IMR-90 (cell line): ENCODE data around the gene CREG2. TPM values are rescaled to one million over a fixed set of nuclear protein-coding genes. Genes with fewer than 3 reads are reported as not detected.

Source experiments
- ATAC-seq: fragments of 200-7000 bp; cut with Tn5 transposase; 2 replicates; pipeline ENCODE4 v1.9.1; 2020; ENCODE audit warnings: low read depth, mild to moderate bottlenecking, moderate library complexity
- BruUV-seq: library from RNA; stranded (reverse); fragments of 400-500 nt; replicated peaks from 2 replicates; lab custom pipeline; 2021; lab: Mats Ljungman, UMichigan
- CTCF ChIA-PET: fragments of 300-600 bp; formaldehyde crosslinking; extraction: SDS; loops from one replicate; lab custom pipeline; 2021; ENCODE audit warnings: antibody characterized with exemption; lab: Yijun Ruan, JAX
- POLR2A ChIA-PET: fragments of 300-600 bp; sonication (Branson Sonifier 250); formaldehyde crosslinking; loops from one replicate; lab custom pipeline; 2022; ENCODE audit warnings: antibody characterized with exemption; ENCODE audit not compliant: unreplicated experiment; lab: Charles Lee
- DNase-seq: peaks from one replicate; pipeline ENCODE4 v3.0.0; 2013
- H2AFZ ChIP-seq: replicated peaks from 2 replicates; pipeline ENCODE3; 2013; ENCODE audit warnings: low read length, mild to moderate bottlenecking; ENCODE audit not compliant: poor library complexity
- H2AK5ac ChIP-seq: 2 replicates; pipeline ENCODE4 v1.6.1; 2013; ENCODE audit warnings: low read depth, low read length, inconsistent platforms
- H2AK9ac ChIP-seq: replicated peaks from 2 replicates; pipeline ENCODE3; 2013; ENCODE audit warnings: mild to moderate bottlenecking, low read depth, low read length, moderate library complexity; ENCODE audit not compliant: poor library complexity
- H2BK120ac ChIP-seq: 2 replicates; pipeline ENCODE4 v1.6.1; 2013; ENCODE audit warnings: low read depth, low read length, inconsistent platforms
- H2BK15ac ChIP-seq: 3 replicates; pipeline ENCODE4 v1.6.1; 2013; ENCODE audit warnings: low read depth, low read length, inconsistent platforms
- H2BK20ac ChIP-seq: 2 replicates; pipeline ENCODE4 v1.6.1; 2013; ENCODE audit warnings: low read depth, mild to moderate bottlenecking, inconsistent platforms, low read length, moderate library complexity
- H2BK5ac ChIP-seq: 2 replicates; pipeline ENCODE4 v1.6.1; 2013; ENCODE audit warnings: mild to moderate bottlenecking, low read depth, low read length, inconsistent platforms; ENCODE audit not compliant: poor library complexity, severe bottlenecking
- H3K14ac ChIP-seq: replicated peaks from 2 replicates; pipeline ENCODE4 v1.6.1; 2013; ENCODE audit warnings: low read depth, low read length, inconsistent platforms
- H3K18ac ChIP-seq: 2 replicates; pipeline ENCODE4 v1.6.1; 2013; ENCODE audit warnings: low read depth, low read length, control low read depth
- H3K23ac ChIP-seq: 2 replicates; pipeline ENCODE4 v1.6.1; 2013; ENCODE audit warnings: low read depth, low read length, inconsistent platforms
- H3K27ac ChIP-seq: 2 replicates; pipeline ENCODE4 v1.5.1; 2013; ENCODE audit warnings: mild to moderate bottlenecking, control low read depth, low read length; ENCODE audit not compliant: insufficient read depth
- H3K27me3 ChIP-seq: 2 replicates; pipeline ENCODE4 v1.6.1; 2013; ENCODE audit warnings: low read length; ENCODE audit not compliant: control insufficient read depth, insufficient read depth
- H3K36me3 ChIP-seq: 2 replicates; pipeline ENCODE4 v1.6.1; 2013; ENCODE audit warnings: low read length, mixed read lengths; ENCODE audit not compliant: control insufficient read depth, insufficient read depth
- H3K4ac ChIP-seq: 2 replicates; pipeline ENCODE4 v1.6.1; 2013; ENCODE audit warnings: low read depth, low read length, inconsistent platforms
- H3K4me1 ChIP-seq: 2 replicates; pipeline ENCODE4 v1.6.1; 2013; ENCODE audit warnings: low read length, mixed read lengths; ENCODE audit not compliant: control insufficient read depth, insufficient read depth
- H3K4me2 ChIP-seq: 2 replicates; pipeline ENCODE4 v1.6.1; 2013; ENCODE audit warnings: low read depth, mild to moderate bottlenecking, control low read depth, low read length, moderate library complexity
- H3K4me3 ChIP-seq: 2 replicates; pipeline ENCODE4 v1.5.1; 2013; ENCODE audit warnings: low read depth, mild to moderate bottlenecking, control low read depth, low read length, moderate library complexity; ENCODE audit not compliant: insufficient read depth
- H3K56ac ChIP-seq: 2 replicates; pipeline ENCODE4 v1.6.1; 2013; ENCODE audit warnings: low read length, inconsistent platforms; ENCODE audit not compliant: insufficient read depth; ENCODE audit errors: extremely low read depth
- H3K79me1 ChIP-seq, 2 experiments: 2 replicates each; pipeline ENCODE4 v1.6.1; 2013; ENCODE audit warnings: low read length in 2 of 2, inconsistent platforms in 1 of 2, low read depth in 1 of 2
- H3K9ac ChIP-seq: 2 replicates; pipeline ENCODE4 v1.6.1; 2013; ENCODE audit warnings: low read depth, low read length, control low read depth
- H3K9me1 ChIP-seq: 2 replicates; pipeline ENCODE4 v1.6.1; 2013; ENCODE audit warnings: low read length, inconsistent platforms; ENCODE audit not compliant: insufficient read depth
- H3K9me3 ChIP-seq: 2 replicates; pipeline ENCODE4 v1.6.1; 2013; ENCODE audit warnings: low read length; ENCODE audit not compliant: control insufficient read depth, insufficient read depth
- H4K20me1 ChIP-seq: 2 replicates; pipeline ENCODE4 v1.6.1; 2013; ENCODE audit warnings: low read length, inconsistent platforms; ENCODE audit not compliant: insufficient read depth
- H4K5ac ChIP-seq: 2 replicates; pipeline ENCODE4 v1.6.1; 2013; ENCODE audit warnings: mild to moderate bottlenecking, low read depth, low read length, control low read depth
- H4K8ac ChIP-seq, 2 experiments: 2 replicates each; pipeline ENCODE4 v1.6.1; 2013; ENCODE audit warnings: low read depth in 2 of 2, low read length in 2 of 2, control low read depth in 1 of 2, inconsistent platforms in 1 of 2
- H4K91ac ChIP-seq: 2 replicates; pipeline ENCODE4 v1.6.1; 2013; ENCODE audit warnings: low read depth, low read length, inconsistent platforms; ENCODE audit not compliant: insufficient read depth
- BHLHE40 ChIP-seq: fragments of 150-350 bp; IDR thresholded peaks from 2 replicates; pipeline ENCODE4 v1.6.1; 2016; ENCODE audit warnings: mild to moderate bottlenecking, low read depth, low read length
- CEBPB ChIP-seq: IDR thresholded peaks from 2 replicates; pipeline ENCODE4 v1.6.1; 2012; ENCODE audit warnings: low read depth, low read length, improper control_type of control experiment
- CHD1 ChIP-seq: IDR thresholded peaks from 2 replicates; pipeline ENCODE4 v1.6.1; 2012; ENCODE audit warnings: low read depth, low read length, improper control_type of control experiment
- CTCF ChIP-seq: conservative IDR thresholded peaks from 2 replicates; pipeline ENCODE4 v1.5.1; 2012; ENCODE audit warnings: mild to moderate bottlenecking, low read depth, low read length, improper control_type of control experiment
- ELK1 ChIP-seq: fragments of 150-350 bp; IDR thresholded peaks from 2 replicates; pipeline ENCODE4 v1.6.1; 2016; ENCODE audit warnings: low read depth, mild to moderate bottlenecking, low read length, moderate library complexity, borderline replicate concordance
- FOS ChIP-seq: fragments of 150-350 bp; IDR thresholded peaks from 2 replicates; pipeline ENCODE4 v1.6.1; 2016; ENCODE audit warnings: low read depth, low read length
- MAFK ChIP-seq: IDR thresholded peaks from 2 replicates; pipeline ENCODE4 v1.6.1; 2012; ENCODE audit warnings: low read depth, low read length, improper control_type of control experiment
- MAZ ChIP-seq: IDR thresholded peaks from 2 replicates; pipeline ENCODE4 v1.6.1; 2012; ENCODE audit warnings: low read depth, mild to moderate bottlenecking, low read length, improper control_type of control experiment, moderate library complexity, borderline replicate concordance
- MXI1 ChIP-seq: IDR thresholded peaks from 2 replicates; pipeline ENCODE4 v1.6.1; 2012; ENCODE audit warnings: low read depth, mild to moderate bottlenecking, low read length, moderate library complexity, borderline replicate concordance
- NFE2L2 ChIP-seq: fragments of 150-350 bp; IDR thresholded peaks from 2 replicates; pipeline ENCODE4 v1.6.1; 2016; ENCODE audit warnings: low read depth, mild to moderate bottlenecking, low read length
- POLR2A ChIP-seq: IDR thresholded peaks from 2 replicates; pipeline ENCODE4 v1.6.1; 2012; ENCODE audit warnings: mild to moderate bottlenecking, low read depth, low read length
- RAD21 ChIP-seq: IDR thresholded peaks from 2 replicates; pipeline ENCODE4 v1.6.1; 2012; ENCODE audit warnings: low read length, improper control_type of control experiment
- RCOR1 ChIP-seq: IDR thresholded peaks from 2 replicates; pipeline ENCODE4 v1.6.1; 2012; ENCODE audit warnings: mild to moderate bottlenecking, low read length, improper control_type of control experiment; ENCODE audit not compliant: insufficient replicate concordance
- RFX5 ChIP-seq: IDR thresholded peaks from 2 replicates; pipeline ENCODE4 v1.8.0; 2012; ENCODE audit warnings: low read depth, mild to moderate bottlenecking, low read length, moderate library complexity
- SMC3 ChIP-seq: fragments of 150-350 bp; IDR thresholded peaks from 2 replicates; pipeline ENCODE4 v1.6.1; 2016; ENCODE audit warnings: low read depth, mild to moderate bottlenecking, antibody characterized with exemption, low read length, moderate library complexity
- WGBS, 2 experiments: methylation state at CpG; one replicate each; pipeline versions ENCODE4 v1.1.5 to v1.1.7; 2013; ENCODE audit warnings: missing lambda C conversion rate in 2 of 2; ENCODE audit not compliant: insufficient read length in 1 of 2; ENCODE audit errors: extremely low coverage in 2 of 2; 5-methylcytosine and 5-hydroxymethylcytosine counted together
- dilution Hi-C: fragments of 300-500 bp; cut with HindIII; formaldehyde crosslinking; loops from one replicate; pipeline ENCODE4 v1.14.3; 2018; ENCODE audit warnings: low sequenced_read_pairs; ENCODE audit not compliant: unreplicated experiment
- in situ Hi-C: fragments of 300-500 bp; cut with MboI; formaldehyde crosslinking; loops from 3 replicates; pipeline ENCODE4 v1.14.3; 2019; ENCODE audit warnings: low sequenced_read_pairs, inconsistent platforms, mixed read lengths
- intact Hi-C: fragments of 100-400 bp; cut with micrococcal nuclease; formaldehyde crosslinking; loops from 2 replicates; pipeline ENCODE4 v1.10.0; 2022
- polyA plus RNA-seq, 3 experiments: library from polyadenylated mRNA; depleted of rRNA; stranded (reverse); fragments of >200 nt; gene quantifications; 2 replicates each; pipeline ENCODE4 v1.2.3, GENCODE V29; 2012; ENCODE audit warnings: low replicate concordance in 1 of 3
- total RNA-seq: library from RNA; depleted of rRNA; stranded (reverse); fragments of >200 nt; gene quantifications from 2 replicates; pipeline ENCODE4 v1.2.3, GENCODE V29; 2012

Gene CREG2
- total and polyA plus RNA-seq, 2 of the 4 experiments (the other 2 are of a cell fraction): 0.17 TPM; not detected in 1

- no peak for DNase-seq
- no peak overlapping the region for H3K23ac ChIP-seq
- no peaks in the 10 kb centered on the region for H4K20me1 ChIP-seq
- no peak overlapping the region for H3K14ac ChIP-seq
- H3K4me3 ChIP-seq: no peak overlapping the region
- no peaks in the 10 kb centered on the region for H3K36me3 ChIP-seq
- H2BK15ac ChIP-seq: no peak overlapping the region
- H3K79me1 ChIP-seq: peaks cover 17 to 27% of the 10 kb centered on the region in 2 experiments
- WGBS, 2 experiments: 84% methylated on average over 4 of the region's 10 CpGs; no CpG with 5 or more reads in 1 of the 2 experiments
- intact Hi-C loops (no loop called here), in situ Hi-C loops (loop anchor here (10.0 kb wide), 1 partner anchor 416 kb away; no protein-coding TSS in a partner anchor), dilution Hi-C loops (no loop called here)
- ChIA-PET POLR2A (no interaction called here), CTCF (no interaction called here)
- no peaks in the 10 kb centered on the region for H3K4me1 ChIP-seq
- no peak overlapping the region; the same call in 1 of the 2 replicates for H3K18ac ChIP-seq
- H4K5ac ChIP-seq: no peak overlapping the region
- no peak overlapping the region for H2AFZ ChIP-seq
- peaks cover 14% of the 10 kb centered on the region for H3K9me1 ChIP-seq
- no peak overlapping the region for H2BK5ac ChIP-seq
- H4K8ac ChIP-seq: no peak overlapping the region
- H2AK9ac ChIP-seq: no peak overlapping the region
- H2BK120ac ChIP-seq: no peak overlapping the region
- no peak overlapping the region for H3K9ac ChIP-seq
- no peak overlapping the region for H3K4me2 ChIP-seq
- no peaks in the 10 kb centered on the region for H3K9me3 ChIP-seq
- no peak for ATAC-seq
- H3K56ac ChIP-seq: no peak overlapping the region
- H3K4ac ChIP-seq: no peak overlapping the region
- no peak overlapping the region for H4K91ac ChIP-seq
- H3K27me3 ChIP-seq: no peaks in the 10 kb centered on the region
- H2BK20ac ChIP-seq: no peak overlapping the region
- H3K27ac ChIP-seq: no peak overlapping the region
- BruUV-seq: no TSS peak
- H2AK5ac ChIP-seq: no peak overlapping the region
- no peak for TF ChIP-seq MAFK
- TF ChIP-seq FOS: no peak
- no peak for TF ChIP-seq RFX5
- TF ChIP-seq SMC3: no peak
- no peak for TF ChIP-seq BHLHE40
- TF ChIP-seq ELK1: no peak
- no peak for TF ChIP-seq NFE2L2
- TF ChIP-seq CTCF: no peak
- TF ChIP-seq RAD21: no peak
- no peak for TF ChIP-seq MXI1
- no peak for TF ChIP-seq POLR2A
- no peak for TF ChIP-seq CEBPB
- no peak for TF ChIP-seq MAZ
- TF ChIP-seq CHD1: no peak
- TF ChIP-seq RCOR1: no peak
These were observed 41.3 kb upstream of the CREG2 start for GRCh38 chr2:101428422-101429176.
